Activated CD4-positive, alpha-beta T cell treated with anti-CD3 and anti-CD28 coated beads for 36 hours (primary cell): ENCODE data around the gene FSIP1. TPM values are rescaled to one million over a fixed set of nuclear protein-coding genes. Genes with fewer than 3 reads are reported as not detected.

ENCODE experiments used
- ATAC-seq: fragments of 200-7000 bp; cut with Tn5 transposase; one replicate; pipeline ENCODE4 v1.10.0; 2021; ENCODE audit warnings: mild to moderate bottlenecking, moderate library complexity
- CTCF ChIA-PET: fragments of 350-600 bp; sonication (Branson Sonifier 250); formaldehyde crosslinking; loops from one replicate; lab custom pipeline; 2021; ENCODE audit warnings: antibody characterized with exemption; lab: Charles Lee
- POLR2A ChIA-PET: fragments of 350-600 bp; sonication (Branson Sonifier 250); formaldehyde crosslinking; loops from one replicate; lab custom pipeline; 2021; ENCODE audit warnings: antibody characterized with exemption, inconsistent platforms; lab: Charles Lee
- DNase-seq: peaks from one replicate; pipeline ENCODE4 v3.0.0-alpha.2; 2020
- H3K27ac Mint-ChIP-seq: one replicate; pipeline ENCODE4 v1.8.0; 2021; ENCODE audit warnings: mixed read lengths
- H3K27me3 Mint-ChIP-seq: one replicate; pipeline ENCODE4 v1.8.0; 2021; ENCODE audit warnings: mixed read lengths
- H3K36me3 Mint-ChIP-seq: one replicate; pipeline ENCODE4 v1.8.0; 2021; ENCODE audit warnings: low read depth, mixed read lengths
- H3K4me1 Mint-ChIP-seq: one replicate; pipeline ENCODE4 v1.8.0; 2021; ENCODE audit warnings: mixed read lengths
- H3K4me3 Mint-ChIP-seq: one replicate; pipeline ENCODE4 v1.8.0; 2021; ENCODE audit warnings: mild to moderate bottlenecking, moderate library complexity, mixed read lengths
- H3K9me3 Mint-ChIP-seq: one replicate; pipeline ENCODE4 v1.8.0; 2021; ENCODE audit warnings: low read depth, mixed read lengths
- intact Hi-C, 2 experiments: fragments of 100-400 bp; cut with DNase I in 1 of 2; cut with micrococcal nuclease in 1 of 2; formaldehyde crosslinking; loops; one replicate each; pipeline versions ENCODE4 v1.14.2 to v1.15.1; 2022 to 2024; cut with DNase I, micrococcal nuclease
- total RNA-seq, 2 experiments: library from RNA; stranded (reverse); gene quantifications; one replicate each; pipeline ENCODE4 v1.2.3, GENCODE V29; 2021

FSIP1 gene
- total RNA-seq, 2 experiments from 2014 or later, result 0.25 to 0.32 TPM

DNA sequence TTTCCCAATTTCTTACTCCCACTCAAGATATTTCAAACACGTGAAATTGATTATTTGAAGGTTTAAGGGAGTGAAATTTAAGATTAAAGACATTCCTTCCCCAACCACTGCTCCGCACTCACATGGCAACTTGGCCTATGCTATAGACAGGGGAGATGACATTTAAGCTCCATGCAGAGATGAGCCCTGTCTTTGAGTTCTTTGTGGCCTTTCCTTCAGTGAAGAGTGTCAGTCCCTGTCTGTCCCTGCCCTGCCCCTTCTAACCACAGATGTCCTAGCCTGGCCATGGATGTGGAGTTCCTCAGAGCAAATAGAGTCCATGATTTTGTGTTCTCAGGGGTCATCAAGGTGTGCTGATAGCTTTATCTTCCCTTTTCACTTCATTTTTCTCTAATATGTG, 231.2 kb downstream of the FSIP1 start:
- no peak for DNase-seq
- no peak overlapping the region for H3K27ac Mint-ChIP-seq
- no peaks in the 10 kb centered on the region for H3K36me3 Mint-ChIP-seq
- CTCF ChIA-PET, result no interaction called here
- peaks cover 10% of the 10 kb centered on the region for H3K27me3 Mint-ChIP-seq
- ATAC-seq, result no peak
- POLR2A ChIA-PET, result no interaction called here
- no peaks in the 10 kb centered on the region for H3K9me3 Mint-ChIP-seq
- H3K4me3 Mint-ChIP-seq, result no peak overlapping the region
- no peaks in the 10 kb centered on the region for H3K4me1 Mint-ChIP-seq
- intact Hi-C loops, result loop anchor here in 1 of 2 experiments (5.0 kb wide), 1 partner anchor 34 kb away; no protein-coding TSS in a partner anchor

Other genes starting within 250 kb of the FSIP1 start
- gene THBS1, start 201.8 kb downstream of the FSIP1 start, total RNA-seq, result under 1 TPM; 0.23 to 0.57 TPM
- under 1 TPM; 0.14 to 0.30 TPM for gene GPR176, start 137.4 kb upstream of the FSIP1 start, total RNA-seq
- gene EIF2AK4, start 151.3 kb upstream of the FSIP1 start, total RNA-seq, result 10 to 100 TPM; 40.8 TPM